ENCODE data around the gene WDR46. TPM values are rescaled to one million over a fixed set of nuclear protein-coding genes. Genes with fewer than 3 reads are reported as not detected.

The WDR46 gene
- total and polyA plus RNA-seq, 2 of the 13 experiments (the other 11 are each of a cell fraction or from before 2014, with no cell fraction given), result 47.4 to 105 TPM

DNA sequence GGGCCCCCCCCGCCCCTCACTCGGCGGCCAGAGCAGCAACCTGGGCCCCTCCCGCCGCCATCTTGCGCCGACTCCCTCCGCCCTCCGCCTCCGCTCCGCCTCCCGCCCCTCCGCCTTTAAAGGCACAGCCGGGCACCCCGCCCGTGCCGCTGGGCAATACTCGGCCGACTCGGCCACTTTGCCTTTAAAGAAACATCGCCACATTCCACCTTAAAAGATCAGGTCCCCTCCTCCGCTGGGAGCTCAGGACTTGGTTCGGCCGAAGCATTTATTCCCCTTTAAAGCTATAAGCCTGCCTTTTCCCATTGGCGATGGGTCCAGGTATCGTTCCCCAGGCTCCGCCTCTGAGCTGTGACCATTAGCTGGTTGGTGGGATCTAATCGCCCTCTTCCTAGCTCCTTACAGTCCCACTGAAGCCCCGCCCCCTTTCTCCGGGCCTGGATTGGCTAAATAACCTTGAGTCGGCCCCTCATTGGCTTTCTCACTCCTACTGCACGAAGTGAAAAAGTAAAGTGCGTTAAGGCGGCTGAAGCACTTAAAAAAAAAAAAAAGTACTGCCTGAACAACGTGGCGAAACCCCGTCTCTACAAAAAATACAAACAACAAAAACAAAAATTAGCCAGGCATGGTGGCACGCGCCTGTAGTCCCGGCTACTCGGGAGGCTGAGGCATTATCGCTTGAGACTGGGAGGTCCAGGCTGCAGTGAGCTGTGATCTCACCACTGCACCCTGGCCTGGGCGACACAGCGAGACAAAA lies 28.8 kb upstream of the WDR46 start, which contains the start of gene ZBTB22 (continued):
- TF ChIP-seq KDM2A (CRISPR knock-in tag; IDR thresholded peaks at IDR 0.05; ENCODE audit: borderline replicate concordance, low read depth) (peak; percentile 81), ZNF792 (CRISPR knock-in tag; IDR thresholded peaks at IDR 0.05) (no peak), FOSL1 (CRISPR knock-in tag; IDR thresholded peaks at IDR 0.05; ENCODE audit: borderline replicate concordance) (no peak), HNF4A (CRISPR knock-in tag; IDR thresholded peaks at IDR 0.05) (peak; percentile 11; the same call in 1 of the 2 replicates), TOE1 (CRISPR knock-in tag; IDR thresholded peaks at IDR 0.05) (no peak), TAF15 (IDR thresholded peaks at IDR 0.05; ENCODE audit: low read depth, low read length, poor library complexity, severe bottlenecking) (no peak), NCOR1 (IDR thresholded peaks at IDR 0.05; ENCODE audit: borderline replicate concordance, low read length) (peak; percentile 25; the same call in 1 of the 2 replicates), RAD21 (CRISPR knock-in tag; IDR thresholded peaks at IDR 0.05) (no peak), CCAR2 (optimal IDR thresholded peaks at IDR 0.05; ENCODE audit: low read depth, low read length) (no peak), KMT2A (CRISPR knock-in tag; IDR thresholded peaks at IDR 0.05) (0 out of 2 replicates have a peak, but pooled peaks have one; percentile 45), FIP1L1 (IDR thresholded peaks at IDR 0.05; ENCODE audit: borderline replicate concordance, insufficient read depth, low read depth, low read length) (0 out of 2 replicates have a peak, but pooled peaks have one; percentile 46), TOPORS (CRISPR knock-in tag; IDR thresholded peaks at IDR 0.05) (no peak), HNF4G (IDR thresholded peaks at IDR 0.05; ENCODE audit: borderline replicate concordance, low read depth, low read length) (no peak), HNF4G (CRISPR knock-in tag; IDR thresholded peaks at IDR 0.05; ENCODE audit: borderline replicate concordance, low read depth) (0 out of 2 replicates have a peak, but pooled peaks have one; percentile 16), ZNF326 (CRISPR knock-in tag; IDR thresholded peaks at IDR 0.05; ENCODE audit: borderline replicate concordance) (no peak), CEBPB (IDR thresholded peaks at IDR 0.05; ENCODE audit: borderline replicate concordance, low read depth, low read length) (no peak), MIER2 (CRISPR knock-in tag; IDR thresholded peaks at IDR 0.05) (no peak)
- TF ChIP-seq, protein P1, sequence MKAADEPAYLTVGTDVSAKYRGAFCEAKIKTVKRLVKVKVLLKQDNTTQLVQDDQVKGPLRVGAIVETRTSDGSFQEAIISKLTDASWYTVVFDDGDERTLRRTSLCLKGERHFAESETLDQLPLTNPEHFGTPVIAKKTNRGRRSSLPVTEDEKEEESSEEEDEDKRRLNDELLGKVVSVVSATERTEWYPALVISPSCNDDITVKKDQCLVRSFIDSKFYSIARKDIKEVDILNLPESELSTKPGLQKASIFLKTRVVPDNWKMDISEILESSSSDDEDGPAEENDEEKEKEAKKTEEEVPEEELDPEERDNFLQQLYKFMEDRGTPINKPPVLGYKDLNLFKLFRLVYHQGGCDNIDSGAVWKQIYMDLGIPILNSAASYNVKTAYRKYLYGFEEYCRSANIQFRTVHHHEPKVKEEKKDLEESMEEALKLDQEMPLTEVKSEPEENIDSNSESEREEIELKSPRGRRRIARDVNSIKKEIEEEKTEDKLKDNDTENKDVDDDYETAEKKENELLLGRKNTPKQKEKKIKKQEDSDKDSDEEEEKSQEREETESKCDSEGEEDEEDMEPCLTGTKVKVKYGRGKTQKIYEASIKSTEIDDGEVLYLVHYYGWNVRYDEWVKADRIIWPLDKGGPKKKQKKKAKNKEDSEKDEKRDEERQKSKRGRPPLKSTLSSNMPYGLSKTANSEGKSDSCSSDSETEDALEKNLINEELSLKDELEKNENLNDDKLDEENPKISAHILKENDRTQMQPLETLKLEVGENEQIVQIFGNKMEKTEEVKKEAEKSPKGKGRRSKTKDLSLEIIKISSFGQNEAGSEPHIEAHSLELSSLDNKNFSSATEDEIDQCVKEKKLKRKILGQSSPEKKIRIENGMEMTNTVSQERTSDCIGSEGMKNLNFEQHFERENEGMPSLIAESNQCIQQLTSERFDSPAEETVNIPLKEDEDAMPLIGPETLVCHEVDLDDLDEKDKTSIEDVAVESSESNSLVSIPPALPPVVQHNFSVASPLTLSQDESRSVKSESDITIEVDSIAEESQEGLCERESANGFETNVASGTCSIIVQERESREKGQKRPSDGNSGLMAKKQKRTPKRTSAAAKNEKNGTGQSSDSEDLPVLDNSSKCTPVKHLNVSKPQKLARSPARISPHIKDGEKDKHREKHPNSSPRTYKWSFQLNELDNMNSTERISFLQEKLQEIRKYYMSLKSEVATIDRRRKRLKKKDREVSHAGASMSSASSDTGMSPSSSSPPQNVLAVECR (CRISPR knock-in tag; IDR thresholded peaks at IDR 0.05; ENCODE audit: borderline replicate concordance), result peak; percentile 75; the same call in 1 of the 2 replicates
- TF ChIP-seq, protein P2, sequence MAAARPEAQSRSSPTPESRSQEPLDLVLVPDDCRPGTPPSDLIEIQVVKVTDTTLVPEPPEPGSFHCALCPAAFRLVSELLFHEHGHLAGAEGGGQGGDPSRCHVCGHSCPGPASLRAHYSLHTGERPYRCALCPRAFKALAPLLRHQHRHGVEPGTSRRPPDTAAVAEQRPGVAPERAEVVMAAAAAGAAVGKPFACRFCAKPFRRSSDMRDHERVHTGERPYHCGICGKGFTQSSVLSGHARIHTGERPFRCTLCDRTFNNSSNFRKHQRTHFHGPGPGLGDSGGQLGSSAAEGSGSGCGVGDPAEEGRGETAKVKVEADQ (CRISPR knock-in tag; IDR thresholded peaks at IDR 0.05; ENCODE audit: borderline replicate concordance), result no peak
- TF ChIP-seq, protein P3, sequence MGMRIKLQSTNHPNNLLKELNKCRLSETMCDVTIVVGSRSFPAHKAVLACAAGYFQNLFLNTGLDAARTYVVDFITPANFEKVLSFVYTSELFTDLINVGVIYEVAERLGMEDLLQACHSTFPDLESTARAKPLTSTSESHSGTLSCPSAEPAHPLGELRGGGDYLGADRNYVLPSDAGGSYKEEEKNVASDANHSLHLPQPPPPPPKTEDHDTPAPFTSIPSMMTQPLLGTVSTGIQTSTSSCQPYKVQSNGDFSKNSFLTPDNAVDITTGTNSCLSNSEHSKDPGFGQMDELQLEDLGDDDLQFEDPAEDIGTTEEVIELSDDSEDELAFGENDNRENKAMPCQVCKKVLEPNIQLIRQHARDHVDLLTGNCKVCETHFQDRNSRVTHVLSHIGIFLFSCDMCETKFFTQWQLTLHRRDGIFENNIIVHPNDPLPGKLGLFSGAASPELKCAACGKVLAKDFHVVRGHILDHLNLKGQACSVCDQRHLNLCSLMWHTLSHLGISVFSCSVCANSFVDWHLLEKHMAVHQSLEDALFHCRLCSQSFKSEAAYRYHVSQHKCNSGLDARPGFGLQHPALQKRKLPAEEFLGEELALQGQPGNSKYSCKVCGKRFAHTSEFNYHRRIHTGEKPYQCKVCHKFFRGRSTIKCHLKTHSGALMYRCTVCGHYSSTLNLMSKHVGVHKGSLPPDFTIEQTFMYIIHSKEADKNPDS (CRISPR knock-in tag; IDR thresholded peaks at IDR 0.05), result no peak
- TF ChIP-seq, protein P4, sequence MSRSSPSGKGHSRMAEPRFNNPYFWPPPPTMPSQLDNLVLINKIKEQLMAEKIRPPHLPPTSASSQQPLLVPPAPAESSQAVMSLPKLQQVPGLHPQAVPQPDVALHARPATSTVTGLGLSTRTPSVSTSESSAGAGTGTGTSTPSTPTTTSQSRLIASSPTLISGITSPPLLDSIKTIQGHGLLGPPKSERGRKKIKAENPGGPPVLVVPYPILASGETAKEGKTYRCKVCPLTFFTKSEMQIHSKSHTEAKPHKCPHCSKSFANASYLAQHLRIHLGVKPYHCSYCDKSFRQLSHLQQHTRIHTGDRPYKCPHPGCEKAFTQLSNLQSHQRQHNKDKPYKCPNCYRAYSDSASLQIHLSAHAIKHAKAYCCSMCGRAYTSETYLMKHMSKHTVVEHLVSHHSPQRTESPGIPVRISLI (CRISPR knock-in tag; IDR thresholded peaks at IDR 0.05; ENCODE audit: borderline replicate concordance), result peak; percentile 98
